ENCODE results near the gene CT45A7.
"Not testable (repeated sequence)": the region's sequence is repeated elsewhere in the genome, so short reads cannot be mapped to it uniquely, and the experiment has no call there.

CT45A7 gene
- long read RNA-seq, result 0 reads

DNA sequence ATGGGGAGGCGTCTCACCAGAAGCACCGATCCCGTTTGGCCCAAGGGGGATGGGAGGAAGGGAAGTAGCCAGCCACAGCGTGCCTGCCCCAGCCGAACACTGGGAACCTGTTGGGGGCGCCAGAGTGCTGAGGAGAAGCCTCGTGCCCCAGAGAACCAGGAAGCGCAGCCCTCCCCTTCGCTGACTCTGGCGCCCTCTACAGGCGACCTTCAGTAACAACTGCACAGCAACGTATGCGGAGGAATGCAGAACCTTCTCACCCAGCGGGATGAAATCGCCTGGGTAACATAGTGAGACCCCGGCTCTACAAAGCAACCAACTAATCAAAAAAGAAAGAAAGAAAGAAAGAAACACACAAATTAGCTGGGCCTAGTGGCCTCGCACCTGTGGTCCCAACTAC, at the start of gene CT45A7:
Gene CT45A7, minus strand, starts transcription at position 101 of the 400 bp plus-strand sequence. CDS start 3,747 bp downstream, outside the sequence.
- H3K4me3 ChIP-seq (replicated peaks; ENCODE audit: insufficient read depth, low read length); H3K27me3 ChIP-seq (ENCODE audit: insufficient read depth, poor library complexity, severe bottlenecking); H3K27ac ChIP-seq (replicated peaks); DNase-seq (ENCODE audit: low read depth in 1 of 2, low spot score in 1 of 2): not testable (repeated sequence)

DNA sequence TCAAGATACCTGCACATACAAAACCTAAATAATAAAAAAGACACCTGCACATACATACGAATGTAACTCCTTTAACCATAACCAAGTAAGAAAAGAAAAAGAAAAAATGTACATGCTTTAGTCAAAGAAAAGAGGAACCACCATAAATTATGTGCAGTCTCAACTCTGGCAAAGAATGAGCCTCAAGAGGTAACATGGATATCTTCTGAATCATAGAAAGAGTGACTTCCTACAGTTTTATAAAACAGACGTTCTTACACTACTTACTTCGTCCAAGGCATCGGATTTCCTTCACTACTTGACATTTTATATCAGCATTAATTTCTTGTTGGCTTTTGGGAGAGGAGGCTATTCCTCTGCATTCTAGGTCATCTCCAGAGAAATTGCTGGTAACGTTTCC, 45.7 kb upstream of the CT45A7 start:
- not testable (repeated sequence) for DNase-seq (ENCODE audit: low read depth in 1 of 2, low spot score in 1 of 2); H3K27ac ChIP-seq (replicated peaks); H3K4me3 ChIP-seq (replicated peaks; ENCODE audit: insufficient read depth, low read length); H3K27me3 ChIP-seq (ENCODE audit: insufficient read depth, poor library complexity, severe bottlenecking)

GRCh38 chrX:135871712-135872111, 34.6 kb upstream of the CT45A7 start, which contains the start of gene CT45A9:
CT45A9 (minus strand) TSS chrX:135871812; CDS start chrX:135868061, 3,751 bp downstream.
- not testable (repeated sequence) for DNase-seq (ENCODE audit: low read depth in 1 of 2, low spot score in 1 of 2); H3K4me3 ChIP-seq (replicated peaks; ENCODE audit: insufficient read depth, low read length); H3K27ac ChIP-seq (replicated peaks); H3K27me3 ChIP-seq (ENCODE audit: insufficient read depth, poor library complexity, severe bottlenecking)

- DNase-seq (ENCODE audit: low read depth in 1 of 2, low spot score in 1 of 2), result not testable (repeated sequence)
Observed at GRCh38 chrX:135854438-135854837, 17.4 kb upstream of the CT45A7 start, which contains the start of gene CT45A8. CT45A8 (minus strand) TSS chrX:135854538; CDS start chrX:135850783, 3,755 bp downstream.

DNA sequence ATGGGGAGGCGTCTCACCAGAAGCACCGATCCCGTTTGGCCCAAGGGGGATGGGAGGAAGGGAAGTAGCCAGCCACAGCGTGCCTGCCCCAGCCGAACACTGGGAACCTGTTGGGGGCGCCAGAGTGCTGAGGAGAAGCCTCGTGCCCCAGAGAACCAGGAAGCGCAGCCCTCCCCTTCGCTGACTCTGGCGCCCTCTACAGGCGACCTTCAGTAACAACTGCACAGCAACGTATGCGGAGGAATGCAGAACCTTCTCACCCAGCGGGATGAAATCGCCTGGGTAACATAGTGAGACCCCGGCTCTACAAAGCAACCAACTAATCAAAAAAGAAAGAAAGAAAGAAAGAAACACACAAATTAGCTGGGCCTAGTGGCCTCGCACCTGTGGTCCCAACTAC, 17.2 kb downstream of the CT45A7 start, which contains the start of gene CT45A2:
Gene CT45A2, minus strand, starts transcription at position 101 of the 400 bp plus-strand sequence. CDS start 3,747 bp downstream, outside the sequence.
- H3K27me3 ChIP-seq (ENCODE audit: insufficient read depth, poor library complexity, severe bottlenecking); H3K27ac ChIP-seq (replicated peaks); H3K4me3 ChIP-seq (replicated peaks; ENCODE audit: insufficient read depth, low read length); DNase-seq (ENCODE audit: low read depth in 1 of 2, low spot score in 1 of 2): not testable (repeated sequence)

More at GRCh38 chrX:135854438-135854837, 17.4 kb upstream of the CT45A7 start, which contains the start of gene CT45A8:
- H3K27me3 ChIP-seq (ENCODE audit: insufficient read depth, poor library complexity, severe bottlenecking); H3K4me3 ChIP-seq (replicated peaks; ENCODE audit: insufficient read depth, low read length); H3K27ac ChIP-seq (replicated peaks): not testable (repeated sequence)

- not testable (repeated sequence) for H3K27me3 ChIP-seq (ENCODE audit: insufficient read depth, poor library complexity, severe bottlenecking); H3K27ac ChIP-seq (replicated peaks); DNase-seq (ENCODE audit: low read depth in 1 of 2, low spot score in 1 of 2); H3K4me3 ChIP-seq (replicated peaks; ENCODE audit: insufficient read depth, low read length)
Observed at GRCh38 chrX:135802687-135803086, 34.4 kb downstream of the CT45A7 start, which contains the start of gene CT45A6. CT45A6 (minus strand) TSS chrX:135802787; CDS start chrX:135798993, 3,794 bp downstream.

GRCh38 chrX:135785403-135785802, 51.7 kb downstream of the CT45A7 start, which contains the start of gene CT45A5:
CT45A5 (minus strand) TSS chrX:135785503; CDS start chrX:135781729, 3,774 bp downstream.
- DNase-seq (ENCODE audit: low read depth in 1 of 2, low spot score in 1 of 2); H3K27me3 ChIP-seq (ENCODE audit: insufficient read depth, poor library complexity, severe bottlenecking); H3K27ac ChIP-seq (replicated peaks); H3K4me3 ChIP-seq (replicated peaks; ENCODE audit: insufficient read depth, low read length): not testable (repeated sequence)

Data from HL-60 (cell line).